Gastroesophageal sphincter (tissue), 3 donors: ENCODE measurements around the gene PCBD1.

Experiments
- CTCF ChIP-seq, 4 experiments: fragments of 200-600 bp in 2 of 4; fragments of 450-650 bp in 2 of 4; sonication (generic) in 1 of 4; IDR thresholded peaks; one replicate each; pipeline ENCODE4 v1.5.1; 2017 to 2019; ENCODE audit warnings: antibody characterized with exemption in 4 of 4, mild to moderate bottlenecking in 2 of 4, moderate library complexity in 2 of 4
- POLR2A ChIP-seq, 2 donors: fragments of 450-650 bp; IDR thresholded peaks; one replicate each; pipeline ENCODE4 v1.6.1; 2017; ENCODE audit warnings: antibody characterized with exemption in 2 of 2, mild to moderate bottlenecking in 2 of 2, moderate library complexity in 1 of 2

GRCh38 chr10:70879207-70879606 is 9.2 kb downstream of the PCBD1 start:
- TF ChIP-seq POLR2A (IDR thresholded peaks at IDR 0.05) (no peak), CTCF (IDR thresholded peaks at IDR 0.05) (no peak)
